PFSK-1 (cell line): ENCODE results near the gene RET.

Experiments used
- FOXP2 ChIP-seq: optimal IDR thresholded peaks from 2 replicates; pipeline ENCODE3; 2011; ENCODE audit warnings: borderline replicate concordance, control low read depth, inconsistent platforms; ENCODE audit not compliant: insufficient read depth; ENCODE audit errors: extremely low read length, extremely low read depth
- POLR2AphosphoS5 ChIP-seq: IDR thresholded peaks from 2 replicates; pipeline ENCODE4 v1.6.1; 2012; ENCODE audit warnings: low read depth, mild to moderate bottlenecking, control low read depth, low read length, moderate library complexity
- REST ChIP-seq, 2 experiments: IDR thresholded peaks; 2 replicates each; pipeline versions ENCODE4 v1.6.1 to v1.8.0; 2011 to 2012; ENCODE audit warnings: low read depth in 2 of 2, low read length in 2 of 2, control low read depth in 1 of 2, inconsistent platforms in 1 of 2, mild to moderate bottlenecking in 1 of 2, moderate library complexity in 1 of 2; ENCODE audit not compliant: insufficient read depth in 1 of 2
- SIN3A ChIP-seq: IDR thresholded peaks from 2 replicates; pipeline ENCODE4 v1.6.1; 2012; ENCODE audit warnings: mild to moderate bottlenecking, low read length, moderate library complexity, borderline replicate concordance; ENCODE audit not compliant: insufficient read depth
- TAF1 ChIP-seq: IDR thresholded peaks from 2 replicates; pipeline ENCODE4 v1.6.1; 2012; ENCODE audit warnings: low read length, control low read depth, borderline replicate concordance; ENCODE audit not compliant: insufficient read depth

RET gene

GRCh38 chr10:43120929-43121314, 44.1 kb downstream of the RET start:
- TF ChIP-seq TAF1 (no peak), SIN3A (no peak), POLR2AphosphoS5 (no peak), REST (IDR thresholded peaks at IDR 0.05; ENCODE audit: insufficient read depth in 1 of 2, low read depth in 2 of 2, low read length in 2 of 2) (no peak), FOXP2 (no peak)

- TF ChIP-seq REST (IDR thresholded peaks at IDR 0.05; ENCODE audit: insufficient read depth in 1 of 2, low read depth in 2 of 2, low read length in 2 of 2) (no peak), SIN3A (no peak), FOXP2 (no peak), TAF1 (no peak), POLR2AphosphoS5 (no peak)
Measured at GRCh38 chr10:43121444-43121843, 44.6 kb downstream of the RET start.

GRCh38 chr10:43122096-43122495, 45.2 kb downstream of the RET start:
- TF ChIP-seq REST (IDR thresholded peaks at IDR 0.05; ENCODE audit: insufficient read depth in 1 of 2, low read depth in 2 of 2, low read length in 2 of 2) (no peak), POLR2AphosphoS5 (no peak), SIN3A (no peak), TAF1 (no peak), FOXP2 (no peak)

GRCh38 chr10:43122826-43123225, 46.0 kb downstream of the RET start:
- TF ChIP-seq REST (IDR thresholded peaks at IDR 0.05; ENCODE audit: insufficient read depth in 1 of 2, low read depth in 2 of 2, low read length in 2 of 2): no peak
- no peak for TF ChIP-seq POLR2AphosphoS5
- no peak for TF ChIP-seq SIN3A
- TF ChIP-seq TAF1: no peak
- TF ChIP-seq FOXP2: no peak

GRCh38 chr10:43123361-43124093, 46.7 kb downstream of the RET start:
- TF ChIP-seq SIN3A (no peak), POLR2AphosphoS5 (no peak), TAF1 (no peak), FOXP2 (no peak), REST (IDR thresholded peaks at IDR 0.05; ENCODE audit: insufficient read depth in 1 of 2, low read depth in 2 of 2, low read length in 2 of 2) (no peak)
